Measurements from ENCODE around the gene FBXL7.

Gene FBXL7

DNA sequence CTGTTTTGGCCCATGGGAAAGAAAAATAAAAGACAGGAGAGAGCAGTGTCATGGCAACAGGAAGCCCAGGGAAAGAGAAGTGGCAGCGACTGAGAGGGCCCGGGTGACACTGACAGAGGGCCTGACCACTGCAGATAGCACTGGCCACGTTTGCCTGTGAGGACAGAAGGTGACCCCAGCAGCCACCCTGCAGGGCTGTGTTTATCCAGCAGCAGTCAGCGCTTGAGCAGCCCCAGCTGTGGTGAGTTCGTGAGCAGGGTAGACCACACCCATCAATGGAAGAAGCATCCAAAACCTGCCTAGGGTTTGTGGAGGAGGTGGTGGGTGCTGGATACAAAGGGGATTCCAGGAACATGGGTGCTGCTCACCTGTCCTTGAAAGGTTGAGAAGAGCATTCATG is 457.1 kb downstream of the FBXL7 start:
- TF ChIP-seq PPARA (CRISPR knock-in tag; IDR thresholded peaks at IDR 0.05; ENCODE audit: borderline replicate concordance) (no peak), ZFP3 (CRISPR knock-in tag; IDR thresholded peaks at IDR 0.05) (no peak), CSDC2 (CRISPR knock-in tag; IDR thresholded peaks at IDR 0.05) (no peak), ZFP30 (CRISPR knock-in tag; IDR thresholded peaks at IDR 0.05) (no peak), ZNF8 (CRISPR knock-in tag; IDR thresholded peaks at IDR 0.05) (no peak), SNAI2 (CRISPR knock-in tag; IDR thresholded peaks at IDR 0.05) (no peak), OSR1 (CRISPR knock-in tag; IDR thresholded peaks at IDR 0.05) (no peak), BACH2 (CRISPR knock-in tag; IDR thresholded peaks at IDR 0.05; ENCODE audit: borderline replicate concordance) (no peak)
- TF ChIP-seq, protein P1, sequence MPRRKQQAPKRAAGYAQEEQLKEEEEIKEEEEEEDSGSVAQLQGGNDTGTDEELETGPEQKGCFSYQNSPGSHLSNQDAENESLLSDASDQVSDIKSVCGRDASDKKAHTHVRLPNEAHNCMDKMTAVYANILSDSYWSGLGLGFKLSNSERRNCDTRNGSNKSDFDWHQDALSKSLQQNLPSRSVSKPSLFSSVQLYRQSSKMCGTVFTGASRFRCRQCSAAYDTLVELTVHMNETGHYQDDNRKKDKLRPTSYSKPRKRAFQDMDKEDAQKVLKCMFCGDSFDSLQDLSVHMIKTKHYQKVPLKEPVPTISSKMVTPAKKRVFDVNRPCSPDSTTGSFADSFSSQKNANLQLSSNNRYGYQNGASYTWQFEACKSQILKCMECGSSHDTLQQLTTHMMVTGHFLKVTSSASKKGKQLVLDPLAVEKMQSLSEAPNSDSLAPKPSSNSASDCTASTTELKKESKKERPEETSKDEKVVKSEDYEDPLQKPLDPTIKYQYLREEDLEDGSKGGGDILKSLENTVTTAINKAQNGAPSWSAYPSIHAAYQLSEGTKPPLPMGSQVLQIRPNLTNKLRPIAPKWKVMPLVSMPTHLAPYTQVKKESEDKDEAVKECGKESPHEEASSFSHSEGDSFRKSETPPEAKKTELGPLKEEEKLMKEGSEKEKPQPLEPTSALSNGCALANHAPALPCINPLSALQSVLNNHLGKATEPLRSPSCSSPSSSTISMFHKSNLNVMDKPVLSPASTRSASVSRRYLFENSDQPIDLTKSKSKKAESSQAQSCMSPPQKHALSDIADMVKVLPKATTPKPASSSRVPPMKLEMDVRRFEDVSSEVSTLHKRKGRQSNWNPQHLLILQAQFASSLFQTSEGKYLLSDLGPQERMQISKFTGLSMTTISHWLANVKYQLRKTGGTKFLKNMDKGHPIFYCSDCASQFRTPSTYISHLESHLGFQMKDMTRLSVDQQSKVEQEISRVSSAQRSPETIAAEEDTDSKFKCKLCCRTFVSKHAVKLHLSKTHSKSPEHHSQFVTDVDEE (CRISPR knock-in tag; IDR thresholded peaks at IDR 0.05), result no peak
- TF ChIP-seq, protein P2, sequence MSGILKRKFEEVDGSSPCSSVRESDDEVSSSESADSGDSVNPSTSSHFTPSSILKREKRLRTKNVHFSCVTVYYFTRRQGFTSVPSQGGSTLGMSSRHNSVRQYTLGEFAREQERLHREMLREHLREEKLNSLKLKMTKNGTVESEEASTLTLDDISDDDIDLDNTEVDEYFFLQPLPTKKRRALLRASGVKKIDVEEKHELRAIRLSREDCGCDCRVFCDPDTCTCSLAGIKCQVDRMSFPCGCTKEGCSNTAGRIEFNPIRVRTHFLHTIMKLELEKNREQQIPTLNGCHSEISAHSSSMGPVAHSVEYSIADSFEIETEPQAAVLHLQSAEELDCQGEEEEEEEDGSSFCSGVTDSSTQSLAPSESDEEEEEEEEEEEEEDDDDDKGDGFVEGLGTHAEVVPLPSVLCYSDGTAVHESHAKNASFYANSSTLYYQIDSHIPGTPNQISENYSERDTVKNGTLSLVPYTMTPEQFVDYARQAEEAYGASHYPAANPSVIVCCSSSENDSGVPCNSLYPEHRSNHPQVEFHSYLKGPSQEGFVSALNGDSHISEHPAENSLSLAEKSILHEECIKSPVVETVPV (CRISPR knock-in tag; IDR thresholded peaks at IDR 0.05), result no peak

DNA sequence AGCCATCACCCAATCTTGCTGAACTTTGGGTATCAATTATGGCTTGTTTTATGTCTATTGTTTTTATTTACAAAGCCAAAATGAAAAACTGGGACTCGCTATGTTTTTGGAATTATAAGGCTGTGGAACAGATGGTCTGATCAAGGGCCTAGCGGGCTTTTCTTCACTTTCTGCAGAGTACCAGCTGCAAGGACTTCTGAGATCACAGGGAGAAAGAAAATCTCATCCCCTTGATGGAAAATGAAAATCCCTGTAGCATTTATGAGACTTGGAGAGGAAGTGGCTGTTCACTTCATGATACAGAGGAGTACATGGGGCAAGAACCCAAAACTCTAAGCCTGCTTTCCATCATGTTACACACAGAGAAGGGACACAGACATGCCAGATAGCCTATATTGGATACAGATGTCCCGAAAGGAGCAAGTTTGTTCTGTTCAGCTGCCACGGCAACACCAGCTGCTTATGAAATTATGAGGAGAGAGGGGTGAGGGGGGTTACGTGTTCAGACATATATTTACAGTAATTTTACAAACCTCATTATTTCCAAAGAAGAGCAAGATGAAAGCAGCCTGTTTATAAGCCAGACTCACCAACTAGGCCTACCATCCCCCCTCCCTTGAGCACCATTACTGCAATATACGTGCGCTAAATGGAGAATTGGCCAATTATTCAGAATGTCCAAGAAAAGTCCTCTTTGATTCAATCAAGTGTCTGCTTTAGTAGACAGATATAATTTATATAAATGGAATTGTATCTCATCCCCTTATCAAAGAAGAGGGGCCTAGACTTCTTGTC is 459.6 kb downstream of the FBXL7 start:
- ATAC-seq, result peak; percentile 85
- TF ChIP-seq, protein P1 (CRISPR knock-in tag; IDR thresholded peaks at IDR 0.05), result peak; percentile 90
- TF ChIP-seq TCF4 (CRISPR knock-in tag; IDR thresholded peaks at IDR 0.05; ENCODE audit: borderline replicate concordance) (peak; percentile 99), ARNTL (CRISPR knock-in tag; IDR thresholded peaks at IDR 0.05; ENCODE audit: borderline replicate concordance, low read depth) (no peak), ZNF70 (CRISPR knock-in tag; IDR thresholded peaks at IDR 0.05) (peak; percentile 14; the same call in 1 of the 2 replicates), RARB (CRISPR knock-in tag; IDR thresholded peaks at IDR 0.05) (no peak), ESRRG (CRISPR knock-in tag; IDR thresholded peaks at IDR 0.05) (0 out of 2 replicates have a peak, but pooled peaks have one; percentile 31), SNAI2 (CRISPR knock-in tag; IDR thresholded peaks at IDR 0.05) (0 out of 2 replicates have a peak, but pooled peaks have one; percentile 53), GLIS3 (CRISPR knock-in tag; IDR thresholded peaks at IDR 0.05) (no peak), ISL1 (CRISPR knock-in tag; IDR thresholded peaks at IDR 0.05) (no peak)
- TF ChIP-seq, protein P3, sequence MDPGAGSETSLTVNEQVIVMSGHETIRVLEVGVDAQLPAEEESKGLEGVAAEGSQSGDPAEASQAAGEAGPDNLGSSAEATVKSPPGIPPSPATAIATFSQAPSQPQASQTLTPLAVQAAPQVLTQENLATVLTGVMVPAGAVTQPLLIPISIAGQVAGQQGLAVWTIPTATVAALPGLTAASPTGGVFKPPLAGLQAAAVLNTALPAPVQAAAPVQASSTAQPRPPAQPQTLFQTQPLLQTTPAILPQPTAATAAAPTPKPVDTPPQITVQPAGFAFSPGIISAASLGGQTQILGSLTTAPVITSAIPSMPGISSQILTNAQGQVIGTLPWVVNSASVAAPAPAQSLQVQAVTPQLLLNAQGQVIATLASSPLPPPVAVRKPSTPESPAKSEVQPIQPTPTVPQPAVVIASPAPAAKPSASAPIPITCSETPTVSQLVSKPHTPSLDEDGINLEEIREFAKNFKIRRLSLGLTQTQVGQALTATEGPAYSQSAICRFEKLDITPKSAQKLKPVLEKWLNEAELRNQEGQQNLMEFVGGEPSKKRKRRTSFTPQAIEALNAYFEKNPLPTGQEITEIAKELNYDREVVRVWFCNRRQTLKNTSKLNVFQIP (CRISPR knock-in tag; IDR thresholded peaks at IDR 0.05; ENCODE audit: borderline replicate concordance, low read depth), result no peak
- TF ChIP-seq, protein P2 (CRISPR knock-in tag; IDR thresholded peaks at IDR 0.05), result peak; percentile 61; the same call in 1 of the 2 replicates

More for the DNA sequence above, 457.1 kb downstream of the FBXL7 start:
- no peak for ATAC-seq
